ENCODE measurements around the gene RPS21. TPM values are rescaled to one million over a fixed set of nuclear protein-coding genes. Genes with fewer than 3 reads are reported as not detected.

Gene RPS21
- total and polyA plus RNA-seq, 10 donors: 1,168 to 11,722 (median 3,328) TPM

GRCh38 chr20:62413025-62413570, 26.2 kb downstream of the RPS21 start:
- Histone ChIP-seq H3K27ac (no peak overlapping the region), H3K4me1 (peaks cover 7 to 28% (median 18%) of the 10 kb centered on the region in 6 donors), H3K36me3 (no peaks in the 10 kb centered on the region), H3K9me3 (no peaks in the 10 kb centered on the region), H3K4me3 (no peak overlapping the region), H3K27me3 (replicated peaks in 1 of 7) (peaks cover 0 to 37% (median 5%) of the 10 kb centered on the region in 7 donors)
- intact Hi-C loops (cut with DNase I; ENCODE audit: low total_unique reads): no loop called here
- no peak for DNase-seq
- TF ChIP-seq CTCF (IDR thresholded peaks at IDR 0.05 in 8 of 11, conservative IDR thresholded peaks at IDR 0.05 in 3 of 11): no peak
- no peak for TF ChIP-seq POLR2A (IDR thresholded peaks at IDR 0.05)
- TF ChIP-seq POLR2AphosphoS5 (IDR thresholded peaks at IDR 0.05): no peak
- 90 to 100% (median 95%) methylated on average over 1 to 11 of the region's 11 CpGs for WGBS, 5 donors

GRCh38 chr20:62413896-62414481, 27.1 kb downstream of the RPS21 start:
- TF ChIP-seq POLR2A (IDR thresholded peaks at IDR 0.05) (no peak), CTCF (IDR thresholded peaks at IDR 0.05 in 8 of 11, conservative IDR thresholded peaks at IDR 0.05 in 3 of 11) (no peak), POLR2AphosphoS5 (IDR thresholded peaks at IDR 0.05) (no peak)
- Histone ChIP-seq H3K27me3 (replicated peaks in 1 of 7) (peaks cover 0 to 45% (median 9%) of the 10 kb centered on the region in 7 donors), H3K4me1 (peaks cover 7 to 28% (median 16%) of the 10 kb centered on the region in 6 donors), H3K9me3 (no peaks in the 10 kb centered on the region), H3K4me3 (no peak overlapping the region), H3K27ac (no peak overlapping the region), H3K36me3 (no peaks in the 10 kb centered on the region)
- no peak for DNase-seq
- WGBS, 5 donors: 74 to 86% (median 80%) methylated on average over 8 to 22 of the region's 22 CpGs
- intact Hi-C loops (cut with DNase I; ENCODE audit: low total_unique reads): no loop called here

GRCh38 chr20:62415354-62416111, 28.6 kb downstream of the RPS21 start:
- H3K27ac ChIP-seq: no peak overlapping the region
- intact Hi-C loops (cut with DNase I; ENCODE audit: low total_unique reads): no loop called here
- no peak for TF ChIP-seq CTCF (IDR thresholded peaks at IDR 0.05 in 8 of 11, conservative IDR thresholded peaks at IDR 0.05 in 3 of 11)
- TF ChIP-seq POLR2AphosphoS5 (IDR thresholded peaks at IDR 0.05): no peak
- no peak for TF ChIP-seq POLR2A (IDR thresholded peaks at IDR 0.05)
- no peak for DNase-seq
- H3K27me3 ChIP-seq (replicated peaks in 1 of 7): peaks cover 0 to 55% (median 9%) of the 10 kb centered on the region in 7 donors
- H3K4me1 ChIP-seq: peaks cover 0 to 16% (median 3%) of the 10 kb centered on the region in 6 donors
- no peaks in the 10 kb centered on the region for H3K9me3 ChIP-seq
- 72 to 82% (median 78%) methylated on average over 12 to 24 of the region's 24 CpGs for WGBS, 5 donors
- no peaks in the 10 kb centered on the region for H3K36me3 ChIP-seq
- H3K4me3 ChIP-seq: no peak overlapping the region
